ENCODE data around the gene EIF2B2.

GRCh38 chr14:75030147-75030546 lies 27.4 kb downstream of the EIF2B2 start:
- TF ChIP-seq POLR2A (IDR thresholded peaks at IDR 0.05; ENCODE audit: low read length) (no peak), GATA1 (IDR thresholded peaks at IDR 0.05; ENCODE audit: low read depth, low read length) (no peak)
